ENCODE results near the gene EPN2.

The EPN2 gene

GRCh38 chr17:19332371-19333131, 95.4 kb downstream of the EPN2 start:
- DNase-seq: no peak

GRCh38 chr17:19333132-19333440, 95.9 kb downstream of the EPN2 start:
- DNase-seq: no peak

- no peak for DNase-seq
Observed at GRCh38 chr17:19333736-19334290, 96.6 kb downstream of the EPN2 start.

GRCh38 chr17:19334331-19334730, 97.2 kb downstream of the EPN2 start:
- DNase-seq: no peak

- DNase-seq: no peak
Observed at GRCh38 chr17:19335951-19336631, 98.9 kb downstream of the EPN2 start.

GRCh38 chr17:19336938-19337711, 100.0 kb downstream of the EPN2 start:
- DNase-seq: no peak

- no peak for DNase-seq
Observed at GRCh38 chr17:19337712-19338023, 100.5 kb downstream of the EPN2 start.

GRCh38 chr17:19338031-19338990, 101.1 kb downstream of the EPN2 start:
- DNase-seq: peak; percentile 30

- no peak for DNase-seq
Observed at GRCh38 chr17:19339341-19339815, 102.2 kb downstream of the EPN2 start.

- DNase-seq: no peak
Observed at GRCh38 chr17:19341211-19341631, 104.1 kb downstream of the EPN2 start.

GRCh38 chr17:19341641-19342610, 104.8 kb downstream of the EPN2 start:
- DNase-seq: peak; percentile 62

- no peak for DNase-seq
Observed at GRCh38 chr17:19342611-19343255, 105.6 kb downstream of the EPN2 start.

- DNase-seq: no peak
Observed at GRCh38 chr17:19343256-19343630, 106.1 kb downstream of the EPN2 start.

GRCh38 chr17:19343671-19344151, 106.5 kb downstream of the EPN2 start:
- no peak for DNase-seq

GRCh38 chr17:19344311-19345066, 107.3 kb downstream of the EPN2 start:
- no peak for DNase-seq

- DNase-seq: no peak
Observed at GRCh38 chr17:19345067-19345460, 107.9 kb downstream of the EPN2 start.

- no peak for DNase-seq
Observed at GRCh38 chr17:19345486-19346350, 108.6 kb downstream of the EPN2 start.
